IPS DF 6.9 (cell line): Measurements from ENCODE around the gene GAS2L1.
"Not testable (repeated sequence)": the region's sequence is repeated elsewhere in the genome, so short reads cannot be mapped to it uniquely, and the experiment has no call there.

ENCODE experiments used
- DNase-seq: peaks from one replicate; pipeline ENCODE4 v3.0.0-alpha.2; 2013; ENCODE audit warnings: low read depth, low spot score
- H3K27ac ChIP-seq: one replicate; pipeline ENCODE4 v1.5.1; 2013; ENCODE audit warnings: low read length, control low read depth
- H3K27me3 ChIP-seq: 2 replicates; pipeline ENCODE4 v1.6.1; 2013; ENCODE audit warnings: mild to moderate bottlenecking, low read length; ENCODE audit not compliant: control insufficient read depth, insufficient read depth
- H3K36me3 ChIP-seq: 2 replicates; pipeline ENCODE4 v1.6.1; 2013; ENCODE audit warnings: low read length; ENCODE audit not compliant: control insufficient read depth, insufficient read depth
- H3K4me1 ChIP-seq: 2 replicates; pipeline ENCODE4 v1.6.1; 2013; ENCODE audit warnings: low read length; ENCODE audit not compliant: control insufficient read depth, insufficient read depth
- H3K4me3 ChIP-seq: 2 replicates; pipeline ENCODE4 v1.5.1; 2013; ENCODE audit warnings: mild to moderate bottlenecking, low read length
- H3K9me3 ChIP-seq: 2 replicates; pipeline ENCODE4 v1.6.1; 2013; ENCODE audit warnings: low read length, inconsistent platforms; ENCODE audit not compliant: control insufficient read depth, insufficient read depth
- WGBS: extraction: QIAGEN DNeasy Blood & Tissue Kit; methylation state at CpG from one replicate; pipeline ENCODE4 v1.1.7; 2013; ENCODE audit warnings: mixed read lengths, missing lambda C conversion rate; ENCODE audit not compliant: insufficient read length, insufficient coverage; 5-methylcytosine and 5-hydroxymethylcytosine counted together

The GAS2L1 gene

DNA sequence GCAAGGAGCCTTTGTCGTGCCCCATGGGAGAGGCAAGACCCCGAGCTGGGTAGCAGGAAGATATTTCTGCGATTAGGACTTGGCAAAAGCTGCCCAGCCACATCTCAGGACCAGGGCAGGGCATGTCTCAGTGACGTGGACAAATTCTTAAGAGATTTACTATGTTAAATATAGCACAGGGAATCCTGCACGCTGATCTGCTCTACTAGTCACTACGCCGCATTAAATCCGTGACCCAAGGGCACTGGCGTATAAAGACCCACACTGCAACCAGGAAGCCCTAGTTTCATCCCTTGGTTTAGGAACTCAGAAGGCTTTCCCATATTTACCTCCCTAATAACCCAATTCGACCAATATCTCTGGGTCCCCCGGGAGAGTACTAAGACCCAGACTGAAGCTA is 46.8 kb downstream of the GAS2L1 start:
- WGBS = no CpG with 5 or more reads among the region's 11 CpGs
- Histone ChIP-seq H3K4me3 (no peak overlapping the region), H3K4me1 (no peaks in the 10 kb centered on the region; the same call in 1 of the 2 replicates), H3K27ac (no peak overlapping the region), H3K36me3 (peaks cover 29% of the 10 kb centered on the region; the same call in 1 of the 2 replicates), H3K9me3 (no peaks in the 10 kb centered on the region), H3K27me3 (no peaks in the 10 kb centered on the region)
- DNase-seq = no peak

DNA sequence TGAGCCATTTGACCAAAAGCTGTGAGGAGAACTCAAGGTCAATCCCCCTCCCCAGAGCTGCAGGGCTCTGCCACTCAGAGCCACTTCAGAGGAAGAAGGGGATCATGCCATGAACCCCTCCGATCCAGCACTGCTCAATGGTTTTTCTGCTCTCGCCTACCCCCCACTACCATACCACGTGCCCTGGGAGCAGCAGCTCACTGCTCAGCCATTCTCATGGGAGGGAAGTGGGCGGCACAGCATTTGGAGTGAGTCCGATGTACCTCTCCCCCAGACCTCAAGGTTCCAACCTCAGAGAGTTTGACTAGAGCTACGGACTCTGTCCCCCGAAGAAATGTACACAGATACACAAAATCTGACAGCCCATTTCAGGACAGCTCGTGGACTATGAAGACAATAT is 47.4 kb downstream of the GAS2L1 start:
- no peak for DNase-seq
- WGBS = no CpG with 5 or more reads among the region's 8 CpGs
- no peaks in the 10 kb centered on the region; the same call in 1 of the 2 replicates for H3K4me1 ChIP-seq
- H3K36me3 ChIP-seq = peaks cover 32% of the 10 kb centered on the region; the same call in 1 of the 2 replicates
- H3K4me3 ChIP-seq = no peak overlapping the region
- no peaks in the 10 kb centered on the region for H3K9me3 ChIP-seq
- no peaks in the 10 kb centered on the region for H3K27me3 ChIP-seq
- no peak overlapping the region for H3K27ac ChIP-seq

DNA sequence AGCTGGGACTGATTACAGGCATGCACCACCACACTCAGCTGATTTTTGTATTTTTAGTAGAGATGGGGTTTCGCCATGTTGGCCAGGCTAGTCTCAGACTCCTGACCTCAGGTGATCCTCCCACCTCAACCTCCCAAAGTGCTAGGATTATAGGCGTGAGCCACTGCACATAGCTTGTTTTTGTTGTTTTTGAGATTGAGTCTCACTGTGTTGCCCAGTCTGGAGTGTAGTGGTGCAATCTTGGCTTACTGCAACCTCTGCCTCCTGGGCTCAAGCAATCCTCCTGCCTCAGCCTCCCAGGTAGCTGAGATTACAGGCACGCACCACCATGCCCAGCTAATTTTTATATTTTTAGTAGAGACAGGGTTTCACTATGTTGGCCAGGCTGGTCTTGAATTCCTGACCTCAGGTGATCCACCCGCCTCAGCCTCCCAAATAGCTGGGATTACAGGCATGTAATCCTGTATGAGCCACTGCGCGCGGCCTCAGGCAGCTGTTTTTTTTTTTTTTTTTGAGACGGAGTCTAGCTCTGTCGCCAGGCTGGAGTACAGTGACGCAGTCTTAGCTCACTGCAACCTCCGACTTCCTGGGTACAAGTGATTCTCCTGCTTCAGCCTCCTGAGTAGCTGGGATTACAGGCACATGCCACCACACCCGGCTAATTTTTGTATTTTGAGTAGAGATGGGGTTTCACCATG is 50.9 kb downstream of the GAS2L1 start:
- not testable (repeated sequence) for H3K27me3 ChIP-seq, H3K4me3 ChIP-seq, DNase-seq, H3K9me3 ChIP-seq, H3K27ac ChIP-seq, H3K4me1 ChIP-seq
- peaks cover 11% of the 10 kb centered on the region; the same call in 1 of the 2 replicates for H3K36me3 ChIP-seq
- no CpG with 5 or more reads among the region's 12 CpGs for WGBS

DNA sequence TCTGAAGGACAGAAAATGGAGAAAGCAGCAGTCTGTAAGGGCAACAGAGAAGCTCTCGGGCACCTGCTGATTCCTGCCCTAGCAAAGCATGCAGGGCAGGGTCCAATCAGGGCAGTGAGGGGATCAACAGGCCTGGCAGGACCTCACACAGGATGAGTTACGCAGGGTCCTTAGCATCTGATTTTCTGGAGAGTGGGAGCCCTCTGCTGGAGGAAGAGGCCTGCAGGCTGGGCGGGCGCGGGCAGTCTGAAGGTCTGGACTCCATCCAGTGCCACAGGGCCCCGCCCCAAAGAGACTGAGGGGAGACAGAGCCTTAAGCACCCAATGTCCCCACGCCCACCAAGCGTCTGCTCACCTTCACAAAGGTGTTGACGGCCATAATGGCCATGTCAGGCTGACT is 53.0 kb downstream of the GAS2L1 start:
- H3K9me3 ChIP-seq = no peaks in the 10 kb centered on the region
- no CpG with 5 or more reads among the region's 9 CpGs for WGBS
- no peak overlapping the region for H3K4me3 ChIP-seq
- no peaks in the 10 kb centered on the region; the same call in 1 of the 2 replicates for H3K4me1 ChIP-seq
- H3K27ac ChIP-seq = no peak overlapping the region
- no peaks in the 10 kb centered on the region for H3K27me3 ChIP-seq
- DNase-seq = peak; percentile 20
- peaks cover 10% of the 10 kb centered on the region; the same call in 1 of the 2 replicates for H3K36me3 ChIP-seq
